Measurements from ENCODE around the gene IVL.

The IVL gene

DNA sequence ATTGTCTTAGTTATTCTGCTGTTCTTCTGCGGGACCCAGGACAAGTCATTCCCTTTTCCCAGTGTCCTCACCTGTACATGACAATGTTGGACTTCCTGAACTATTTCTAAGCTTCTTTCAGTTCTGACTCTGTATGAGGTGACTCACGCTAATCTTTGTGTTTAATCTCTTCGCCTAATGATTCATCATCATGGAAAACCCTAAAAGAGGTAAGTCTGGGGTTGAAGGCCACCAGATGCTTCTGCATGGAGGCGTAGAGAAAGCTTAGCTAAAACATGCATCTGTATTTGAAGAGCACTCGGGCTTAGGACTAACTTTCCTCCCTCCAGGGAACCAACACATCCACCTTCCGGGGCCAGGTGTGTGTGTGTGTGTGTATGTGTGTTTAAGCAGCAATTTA lies 46.1 kb downstream of the IVL start:
- no peak for DNase-seq

DNA sequence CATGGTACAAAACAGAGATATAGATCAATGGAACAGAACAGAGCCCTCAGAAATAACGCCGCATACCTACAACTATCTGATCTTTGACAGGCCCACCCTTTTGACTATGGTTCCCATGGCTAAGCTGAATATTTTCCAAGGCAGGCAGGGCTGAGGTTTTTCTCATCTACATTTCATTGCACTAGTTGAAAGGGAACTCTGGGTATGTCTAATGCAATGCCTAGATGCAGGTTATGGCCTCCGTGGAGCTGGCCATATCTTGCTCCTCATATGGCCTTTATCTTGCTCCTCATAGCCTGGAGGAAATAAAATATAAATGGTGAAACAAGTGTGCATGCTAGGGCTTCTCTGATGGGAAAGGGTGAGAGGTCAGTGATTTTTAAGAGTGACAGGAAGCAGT lies 49.2 kb downstream of the IVL start:
- no peak for DNase-seq

GRCh38 chr1:152959273-152959672 lies 50.9 kb downstream of the IVL start:
- no peak for DNase-seq

- DNase-seq, result no peak
Measured at GRCh38 chr1:152959801-152960451, 51.6 kb downstream of the IVL start.

GRCh38 chr1:152960452-152961044 lies 52.2 kb downstream of the IVL start:
- no peak for DNase-seq

Data from activated CD4-positive, alpha-beta T cell treated with anti-CD3 and anti-CD28 coated beads for 48 hours (primary cell).